Measurements from ENCODE around the gene ZNF654.

Gene ZNF654

GRCh38 chr3:88061746-88062145 lies 2.7 kb downstream of the ZNF654 start:
- H3K36me3 ChIP-seq (ENCODE audit: control insufficient read depth in 1 of 2, insufficient read depth in 2 of 2, low read length in 2 of 2) = peaks cover 0 to 6% of the 10 kb centered on the region in 2 donors
- peak overlapping the region; percentile 24 to 91 for H3K4me3 ChIP-seq (ENCODE audit: low read depth in 1 of 2, low read length in 2 of 2)
- H3K9me3 ChIP-seq (ENCODE audit: control insufficient read depth in 1 of 2, low read length in 2 of 2) = no peaks in the 10 kb centered on the region
- no peak overlapping the region for H3K27ac ChIP-seq (ENCODE audit: low read length)
- no peaks in the 10 kb centered on the region for H3K27me3 ChIP-seq (ENCODE audit: low read depth, low read length)
- H3K4me1 ChIP-seq (ENCODE audit: control insufficient read depth in 1 of 2, insufficient read depth in 2 of 2, low read length in 2 of 2) = peaks cover 6 to 30% of the 10 kb centered on the region in 2 donors

DNA sequence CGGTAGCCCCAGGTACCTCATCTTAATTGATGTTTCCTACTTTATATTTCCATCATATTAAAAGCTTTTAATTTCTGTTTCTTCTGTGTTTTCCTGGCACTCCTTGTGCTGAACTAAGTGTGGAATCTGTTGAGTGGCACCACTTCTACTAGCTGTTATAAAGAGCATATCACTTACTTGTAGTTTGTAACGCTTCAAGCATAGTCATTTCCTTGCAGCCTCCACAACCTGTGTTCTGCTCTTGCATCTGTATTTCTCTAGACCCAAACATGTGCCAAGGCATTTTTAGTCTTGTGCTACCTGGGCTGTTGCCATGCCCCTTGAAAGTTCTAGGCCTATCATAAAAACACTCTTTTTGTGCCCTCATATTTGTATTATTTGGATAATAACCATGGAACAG lies 16.0 kb downstream of the ZNF654 start:
- Histone ChIP-seq H3K27ac (ENCODE audit: low read length) (no peak overlapping the region), H3K4me1 (ENCODE audit: control insufficient read depth in 1 of 2, insufficient read depth in 2 of 2, low read length in 2 of 2) (peaks cover 8 to 10% of the 10 kb centered on the region in 2 donors), H3K36me3 (ENCODE audit: control insufficient read depth in 1 of 2, insufficient read depth in 2 of 2, low read length in 2 of 2) (no peaks in the 10 kb centered on the region)

DNA sequence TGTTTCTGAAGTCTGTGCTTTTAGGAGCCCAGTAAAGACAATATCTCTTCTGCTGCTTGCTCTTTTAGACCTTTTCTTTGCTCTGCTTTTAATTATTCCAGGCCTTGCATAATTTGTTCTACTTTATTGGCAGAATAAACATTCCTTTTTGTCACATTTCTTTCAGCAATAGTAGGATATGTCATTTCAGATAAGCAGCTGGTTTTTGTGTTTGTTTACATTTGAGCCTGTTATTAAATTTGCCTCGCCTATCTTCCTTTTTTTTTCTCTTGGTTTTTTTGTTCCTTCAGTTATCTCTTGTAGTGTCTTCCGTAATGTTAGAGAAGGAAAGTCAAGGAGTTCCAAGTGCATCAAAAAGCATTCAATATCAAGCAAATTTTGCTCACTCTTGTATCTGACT lies 16.4 kb downstream of the ZNF654 start:
- no peaks in the 10 kb centered on the region for H3K9me3 ChIP-seq (ENCODE audit: control insufficient read depth in 1 of 2, low read length in 2 of 2)
- no peaks in the 10 kb centered on the region for H3K36me3 ChIP-seq (ENCODE audit: control insufficient read depth in 1 of 2, insufficient read depth in 2 of 2, low read length in 2 of 2)
- peaks cover 8 to 10% of the 10 kb centered on the region in 2 donors for H3K4me1 ChIP-seq (ENCODE audit: control insufficient read depth in 1 of 2, insufficient read depth in 2 of 2, low read length in 2 of 2)
- H3K4me3 ChIP-seq (ENCODE audit: low read depth in 1 of 2, low read length in 2 of 2) = no peak overlapping the region
- no peak overlapping the region for H3K27ac ChIP-seq (ENCODE audit: low read length)
- no peaks in the 10 kb centered on the region for H3K27me3 ChIP-seq (ENCODE audit: low read depth, low read length)

More for the DNA sequence above, 16.0 kb downstream of the ZNF654 start:
- no peaks in the 10 kb centered on the region for H3K9me3 ChIP-seq (ENCODE audit: control insufficient read depth in 1 of 2, low read length in 2 of 2)
- H3K4me3 ChIP-seq (ENCODE audit: low read depth in 1 of 2, low read length in 2 of 2) = no peak overlapping the region
- H3K27me3 ChIP-seq (ENCODE audit: low read depth, low read length) = no peaks in the 10 kb centered on the region

DNA sequence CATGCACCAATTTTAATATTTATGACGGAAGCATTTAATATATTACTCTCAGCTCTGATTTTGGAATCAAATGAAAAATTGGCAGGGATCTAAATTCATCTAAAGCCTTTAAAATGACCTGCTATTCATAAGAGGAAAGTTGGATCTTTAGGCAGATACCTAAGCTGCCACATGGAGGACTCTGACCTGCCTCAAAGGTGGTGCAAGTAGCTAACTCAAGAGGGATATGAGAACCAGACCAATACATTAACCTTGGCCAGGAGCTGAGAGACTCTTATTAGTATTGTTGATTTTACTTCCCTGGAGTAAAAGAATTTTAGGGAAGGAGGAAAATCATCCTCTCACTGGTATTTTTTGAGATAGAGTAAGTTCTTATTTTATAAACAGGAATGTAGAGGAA lies 17.7 kb downstream of the ZNF654 start:
- H3K27me3 ChIP-seq (ENCODE audit: low read depth, low read length) = no peaks in the 10 kb centered on the region
- no peaks in the 10 kb centered on the region for H3K9me3 ChIP-seq (ENCODE audit: control insufficient read depth in 1 of 2, low read length in 2 of 2)
- H3K36me3 ChIP-seq (ENCODE audit: control insufficient read depth in 1 of 2, insufficient read depth in 2 of 2, low read length in 2 of 2) = no peaks in the 10 kb centered on the region
- H3K4me3 ChIP-seq (ENCODE audit: low read depth in 1 of 2, low read length in 2 of 2) = no peak overlapping the region
- no peak overlapping the region for H3K27ac ChIP-seq (ENCODE audit: low read length)
- peaks cover 8 to 10% of the 10 kb centered on the region in 2 donors for H3K4me1 ChIP-seq (ENCODE audit: control insufficient read depth in 1 of 2, insufficient read depth in 2 of 2, low read length in 2 of 2)

GRCh38 chr3:88078932-88079331 lies 19.9 kb downstream of the ZNF654 start:
- H3K27me3 ChIP-seq (ENCODE audit: low read depth, low read length) = no peaks in the 10 kb centered on the region

GRCh38 chr3:88082854-88083253 lies 23.8 kb downstream of the ZNF654 start:
- Histone ChIP-seq H3K36me3 (ENCODE audit: control insufficient read depth in 1 of 2, insufficient read depth in 2 of 2, low read length in 2 of 2) (peaks cover 2 to 10% of the 10 kb centered on the region in 2 donors), H3K4me3 (ENCODE audit: low read depth in 1 of 2, low read length in 2 of 2) (no peak overlapping the region), H3K9me3 (ENCODE audit: control insufficient read depth in 1 of 2, low read length in 2 of 2) (no peaks in the 10 kb centered on the region), H3K27me3 (ENCODE audit: low read depth, low read length) (no peaks in the 10 kb centered on the region), H3K4me1 (ENCODE audit: control insufficient read depth in 1 of 2, insufficient read depth in 2 of 2, low read length in 2 of 2) (no peaks in the 10 kb centered on the region), H3K27ac (ENCODE audit: low read length) (no peak overlapping the region)

More at GRCh38 chr3:88078932-88079331, 19.9 kb downstream of the ZNF654 start:
- H3K27ac ChIP-seq (ENCODE audit: low read length) = no peak overlapping the region
- H3K36me3 ChIP-seq (ENCODE audit: control insufficient read depth in 1 of 2, insufficient read depth in 2 of 2, low read length in 2 of 2) = no peaks in the 10 kb centered on the region
- H3K4me3 ChIP-seq (ENCODE audit: low read depth in 1 of 2, low read length in 2 of 2) = no peak overlapping the region
- H3K4me1 ChIP-seq (ENCODE audit: control insufficient read depth in 1 of 2, insufficient read depth in 2 of 2, low read length in 2 of 2) = peaks cover 8 to 10% of the 10 kb centered on the region in 2 donors
- no peaks in the 10 kb centered on the region for H3K9me3 ChIP-seq (ENCODE audit: control insufficient read depth in 1 of 2, low read length in 2 of 2)

GRCh38 chr3:88084097-88084501 lies 25.0 kb downstream of the ZNF654 start:
- no peaks in the 10 kb centered on the region for H3K27me3 ChIP-seq (ENCODE audit: low read depth, low read length)
- no peak overlapping the region for H3K27ac ChIP-seq (ENCODE audit: low read length)
- peaks cover 4 to 11% of the 10 kb centered on the region in 2 donors for H3K36me3 ChIP-seq (ENCODE audit: control insufficient read depth in 1 of 2, insufficient read depth in 2 of 2, low read length in 2 of 2)
- no peaks in the 10 kb centered on the region for H3K9me3 ChIP-seq (ENCODE audit: control insufficient read depth in 1 of 2, low read length in 2 of 2)
- no peaks in the 10 kb centered on the region for H3K4me1 ChIP-seq (ENCODE audit: control insufficient read depth in 1 of 2, insufficient read depth in 2 of 2, low read length in 2 of 2)
- H3K4me3 ChIP-seq (ENCODE audit: low read depth in 1 of 2, low read length in 2 of 2) = no peak overlapping the region

DNA sequence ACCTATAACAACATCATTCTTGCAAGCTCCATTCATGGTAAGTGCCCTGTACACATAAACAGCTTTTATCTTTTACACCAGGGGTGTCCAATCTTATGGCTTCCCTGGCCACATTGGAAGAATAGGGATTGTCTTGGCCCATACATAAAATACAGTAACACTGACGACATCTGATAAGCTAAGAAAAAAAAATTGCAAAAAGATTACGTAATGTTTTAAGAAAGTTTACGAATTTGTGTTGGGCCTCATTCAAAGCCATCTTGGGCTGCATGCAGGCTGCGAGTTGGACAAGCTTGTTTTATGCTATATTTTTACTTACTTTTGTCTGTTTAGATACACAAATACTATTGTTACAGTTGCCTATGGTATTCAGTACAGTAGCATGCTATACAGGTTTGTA lies 31.6 kb downstream of the ZNF654 start:
- no peaks in the 10 kb centered on the region for H3K4me1 ChIP-seq (ENCODE audit: control insufficient read depth in 1 of 2, insufficient read depth in 2 of 2, low read length in 2 of 2)
- no peaks in the 10 kb centered on the region for H3K9me3 ChIP-seq (ENCODE audit: control insufficient read depth in 1 of 2, low read length in 2 of 2)
- no peaks in the 10 kb centered on the region for H3K27me3 ChIP-seq (ENCODE audit: low read depth, low read length)
- peaks cover 4 to 11% of the 10 kb centered on the region in 2 donors for H3K36me3 ChIP-seq (ENCODE audit: control insufficient read depth in 1 of 2, insufficient read depth in 2 of 2, low read length in 2 of 2)
- no peak overlapping the region for H3K4me3 ChIP-seq (ENCODE audit: low read depth in 1 of 2, low read length in 2 of 2)
- no peak overlapping the region for H3K27ac ChIP-seq (ENCODE audit: low read length)

DNA sequence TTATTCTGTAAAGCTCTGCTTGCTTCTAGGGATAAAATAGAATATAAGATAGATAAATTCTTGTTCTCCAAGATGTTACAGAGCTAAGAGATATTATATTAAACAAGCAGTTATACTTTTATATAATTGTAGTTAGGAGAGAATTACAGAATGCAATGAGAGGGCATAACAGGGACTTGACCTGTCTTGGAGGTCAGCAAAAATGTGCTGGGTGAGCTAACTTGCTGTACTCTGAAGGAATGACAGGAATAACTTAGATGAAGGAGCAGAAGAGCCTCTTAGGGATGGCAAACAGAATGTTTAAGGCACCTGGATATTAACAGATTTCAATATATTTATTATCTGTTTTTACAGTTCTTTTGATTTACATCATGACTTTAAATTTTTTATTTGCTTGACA lies 33.2 kb downstream of the ZNF654 start:
- no peaks in the 10 kb centered on the region for H3K4me1 ChIP-seq (ENCODE audit: control insufficient read depth in 1 of 2, insufficient read depth in 2 of 2, low read length in 2 of 2)
- H3K9me3 ChIP-seq (ENCODE audit: control insufficient read depth in 1 of 2, low read length in 2 of 2) = no peaks in the 10 kb centered on the region
- no peaks in the 10 kb centered on the region for H3K27me3 ChIP-seq (ENCODE audit: low read depth, low read length)
- peaks cover 4 to 7% of the 10 kb centered on the region in 2 donors for H3K36me3 ChIP-seq (ENCODE audit: control insufficient read depth in 1 of 2, insufficient read depth in 2 of 2, low read length in 2 of 2)
- no peak overlapping the region for H3K27ac ChIP-seq (ENCODE audit: low read length)
- no peak overlapping the region for H3K4me3 ChIP-seq (ENCODE audit: low read depth in 1 of 2, low read length in 2 of 2)

DNA sequence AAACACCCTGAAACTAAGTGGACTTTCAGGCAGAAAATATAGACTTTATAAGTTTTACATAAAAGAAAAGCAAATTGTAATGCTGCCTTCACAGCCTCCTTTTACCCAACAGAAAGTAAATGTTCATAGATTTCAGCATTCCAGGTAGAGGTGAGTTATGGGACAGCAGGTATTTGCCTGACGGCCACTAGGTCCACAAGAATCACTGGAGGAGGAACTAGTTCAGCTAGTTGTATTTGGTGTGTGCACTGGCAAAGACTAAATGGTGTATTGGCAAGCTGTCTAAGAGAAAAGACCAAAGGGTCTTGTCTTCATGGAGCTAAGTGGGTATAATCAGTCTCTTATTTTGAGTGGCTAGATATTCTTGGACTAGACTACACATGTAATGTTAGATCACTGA lies 34.2 kb downstream of the ZNF654 start:
- H3K27ac ChIP-seq (ENCODE audit: low read length) = no peak overlapping the region
- no peaks in the 10 kb centered on the region for H3K36me3 ChIP-seq (ENCODE audit: control insufficient read depth in 1 of 2, insufficient read depth in 2 of 2, low read length in 2 of 2)
- H3K9me3 ChIP-seq (ENCODE audit: control insufficient read depth in 1 of 2, low read length in 2 of 2) = no peaks in the 10 kb centered on the region
- no peaks in the 10 kb centered on the region for H3K4me1 ChIP-seq (ENCODE audit: control insufficient read depth in 1 of 2, insufficient read depth in 2 of 2, low read length in 2 of 2)
- no peaks in the 10 kb centered on the region for H3K27me3 ChIP-seq (ENCODE audit: low read depth, low read length)
- H3K4me3 ChIP-seq (ENCODE audit: low read depth in 1 of 2, low read length in 2 of 2) = no peak overlapping the region

- no peaks in the 10 kb centered on the region for H3K4me1 ChIP-seq (ENCODE audit: control insufficient read depth in 1 of 2, insufficient read depth in 2 of 2, low read length in 2 of 2)
- H3K27me3 ChIP-seq (ENCODE audit: low read depth, low read length) = no peaks in the 10 kb centered on the region
- no peaks in the 10 kb centered on the region for H3K9me3 ChIP-seq (ENCODE audit: control insufficient read depth in 1 of 2, low read length in 2 of 2)
- no peaks in the 10 kb centered on the region for H3K36me3 ChIP-seq (ENCODE audit: control insufficient read depth in 1 of 2, insufficient read depth in 2 of 2, low read length in 2 of 2)
- no peak overlapping the region for H3K4me3 ChIP-seq (ENCODE audit: low read depth in 1 of 2, low read length in 2 of 2)
- no peak overlapping the region for H3K27ac ChIP-seq (ENCODE audit: low read length)
Measured at GRCh38 chr3:88101142-88101541, 42.1 kb downstream of the ZNF654 start.

DNA sequence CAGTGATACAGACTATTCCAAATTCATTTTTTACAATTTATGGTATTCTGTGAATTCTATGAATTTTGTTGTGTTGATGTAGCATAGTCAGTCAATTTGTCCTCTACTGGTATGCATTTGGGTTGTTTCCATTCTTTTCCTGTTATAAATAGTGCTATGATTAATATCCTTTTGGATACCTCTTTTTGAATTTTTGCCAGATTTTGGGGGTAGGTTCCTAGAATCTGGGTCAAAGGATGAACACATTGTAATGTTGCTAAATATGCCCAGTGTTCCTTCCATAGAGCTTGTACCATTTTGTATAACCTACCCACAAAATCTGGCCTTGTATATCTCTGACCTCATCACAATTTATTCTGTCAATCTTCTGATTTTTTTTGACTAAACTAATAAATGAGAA lies 46.3 kb downstream of the ZNF654 start:
- Histone ChIP-seq H3K27ac (ENCODE audit: low read length) (no peak overlapping the region), H3K9me3 (ENCODE audit: control insufficient read depth in 1 of 2, low read length in 2 of 2) (no peaks in the 10 kb centered on the region), H3K4me3 (ENCODE audit: low read depth in 1 of 2, low read length in 2 of 2) (no peak overlapping the region), H3K4me1 (ENCODE audit: control insufficient read depth in 1 of 2, insufficient read depth in 2 of 2, low read length in 2 of 2) (peaks cover 0 to 5% of the 10 kb centered on the region in 2 donors), H3K27me3 (ENCODE audit: low read depth, low read length) (no peaks in the 10 kb centered on the region), H3K36me3 (ENCODE audit: control insufficient read depth in 1 of 2, insufficient read depth in 2 of 2, low read length in 2 of 2) (no peaks in the 10 kb centered on the region)

All from muscle layer of duodenum (tissue), 2 donors.